HG03025 (cell line): ENCODE data around the gene NDUFAF8.

Experiments
- ATAC-seq: cut with Tn5 transposase; IDR thresholded peaks from one replicate; pipeline ENCODE4 v1.9.1; 2021; ENCODE audit warnings: mild to moderate bottlenecking, moderate library complexity; ENCODE audit not compliant: unreplicated experiment, low FRiP score

NDUFAF8 gene

GRCh38 chr17:81200201-81200600 lies 38.9 kb upstream of the NDUFAF8 start:
- ATAC-seq = no peak

GRCh38 chr17:81200695-81201580 lies 38.2 kb upstream of the NDUFAF8 start:
- ATAC-seq = no peak

GRCh38 chr17:81202318-81202717 lies 36.8 kb upstream of the NDUFAF8 start:
- no peak for ATAC-seq

- ATAC-seq = no peak
These were observed 36.0 kb upstream of the NDUFAF8 start for GRCh38 chr17:81203136-81203535.

- ATAC-seq = no peak
These were observed 34.5 kb upstream of the NDUFAF8 start for GRCh38 chr17:81204578-81204977.

- ATAC-seq = no peak
These were observed 33.0 kb upstream of the NDUFAF8 start for GRCh38 chr17:81206166-81206565.

- ATAC-seq = no peak
These were observed 32.5 kb upstream of the NDUFAF8 start for GRCh38 chr17:81206657-81207056.

- ATAC-seq = no peak
These were observed 31.2 kb upstream of the NDUFAF8 start for GRCh38 chr17:81207610-81208581.

- no peak for ATAC-seq
These were observed 30.5 kb upstream of the NDUFAF8 start for GRCh38 chr17:81208651-81209050.

GRCh38 chr17:81209141-81209540 lies 30.0 kb upstream of the NDUFAF8 start:
- no peak for ATAC-seq

GRCh38 chr17:81210466-81210865 lies 28.7 kb upstream of the NDUFAF8 start:
- ATAC-seq = no peak

- no peak for ATAC-seq
These were observed 28.2 kb upstream of the NDUFAF8 start for GRCh38 chr17:81210868-81211267.

GRCh38 chr17:81212365-81212764 lies 26.8 kb upstream of the NDUFAF8 start:
- no peak for ATAC-seq

GRCh38 chr17:81213978-81214377 lies 25.1 kb upstream of the NDUFAF8 start:
- ATAC-seq = no peak

- ATAC-seq = no peak
These were observed 21.6 kb upstream of the NDUFAF8 start for GRCh38 chr17:81217491-81217890.

- no peak for ATAC-seq
These were observed 20.7 kb upstream of the NDUFAF8 start for GRCh38 chr17:81218459-81218858.

- no peak for ATAC-seq
These were observed 20.1 kb upstream of the NDUFAF8 start for GRCh38 chr17:81218991-81219390.

GRCh38 chr17:81219476-81220180 lies 19.5 kb upstream of the NDUFAF8 start:
- no peak for ATAC-seq

GRCh38 chr17:81221371-81221841 lies 17.7 kb upstream of the NDUFAF8 start:
- no peak for ATAC-seq

GRCh38 chr17:81221842-81222619 lies 17.1 kb upstream of the NDUFAF8 start:
- ATAC-seq = no peak
